ENCODE data around the gene SMCP. TPM values are rescaled to one million over a fixed set of nuclear protein-coding genes. Genes with fewer than 3 reads are reported as not detected.

SMCP gene
- total RNA-seq, 1 donor from 2014 or later = not detected

- DNase-seq (ENCODE audit: low spot score) = no peak
These were observed 8.8 kb downstream of the SMCP start for GRCh38 chr1:152886758-152887409.

GRCh38 chr1:152888126-152888525 is 10.0 kb downstream of the SMCP start:
- DNase-seq (ENCODE audit: low spot score) = no peak

GRCh38 chr1:152899027-152899426 is 20.9 kb downstream of the SMCP start:
- DNase-seq (ENCODE audit: low spot score) = no peak

- no peak for DNase-seq (ENCODE audit: low spot score)
These were observed 21.8 kb downstream of the SMCP start for GRCh38 chr1:152899883-152900282.

GRCh38 chr1:152901631-152902030 is 23.5 kb downstream of the SMCP start:
- DNase-seq (ENCODE audit: low spot score) = no peak

- DNase-seq (ENCODE audit: low spot score) = no peak
These were observed 24.5 kb downstream of the SMCP start for GRCh38 chr1:152902636-152903035.

- no peak for DNase-seq (ENCODE audit: low spot score)
These were observed 26.7 kb downstream of the SMCP start for GRCh38 chr1:152904688-152905440.

- peak; percentile 70 for DNase-seq (ENCODE audit: low spot score)
These were observed 28.0 kb downstream of the SMCP start for GRCh38 chr1:152906023-152906565.

- DNase-seq (ENCODE audit: low spot score) = peak; percentile 72
These were observed 29.8 kb downstream of the SMCP start, which contains the start of gene IVL for GRCh38 chr1:152907686-152908601. IVL (plus strand) TSS chr1:152908546; CDS start chr1:152909798, 1,252 bp downstream.

- DNase-seq (ENCODE audit: low spot score) = no peak
These were observed 31.1 kb downstream of the SMCP start for GRCh38 chr1:152909206-152909605.

GRCh38 chr1:152912471-152912870 is 34.3 kb downstream of the SMCP start:
- DNase-seq (ENCODE audit: low spot score) = no peak

- DNase-seq (ENCODE audit: low spot score) = no peak
These were observed 34.8 kb downstream of the SMCP start for GRCh38 chr1:152912900-152913299.

- DNase-seq (ENCODE audit: low spot score) = no peak
These were observed 39.7 kb downstream of the SMCP start for GRCh38 chr1:152917794-152918193.

- no peak for DNase-seq (ENCODE audit: low spot score)
These were observed 40.9 kb downstream of the SMCP start for GRCh38 chr1:152919071-152919470.

GRCh38 chr1:152924191-152924590 is 46.1 kb downstream of the SMCP start:
- no peak for DNase-seq (ENCODE audit: low spot score)

- no peak for DNase-seq (ENCODE audit: low spot score)
These were observed 48.0 kb downstream of the SMCP start for GRCh38 chr1:152926091-152926490.

- no peak for DNase-seq (ENCODE audit: low spot score)
These were observed 50.5 kb downstream of the SMCP start for GRCh38 chr1:152928671-152929070.

- no peak for DNase-seq (ENCODE audit: low spot score)
These were observed 54.2 kb downstream of the SMCP start for GRCh38 chr1:152932170-152932811.

- no peak for DNase-seq (ENCODE audit: low spot score)
These were observed 55.1 kb downstream of the SMCP start for GRCh38 chr1:152933196-152933595.
